HCT116 (cell line): Measurements from ENCODE around the gene ISOC2. TPM values are rescaled to one million over a fixed set of nuclear protein-coding genes. Genes with fewer than 3 reads are reported as not detected.

ENCODE experiments used
- ATAC-seq: fragments of 200-7000 bp; cut with Tn5 transposase; 2 replicates; pipeline ENCODE4 v1.9.1; 2020; ENCODE audit warnings: mild to moderate bottlenecking, moderate library complexity
- BruUV-seq: library from RNA; stranded (reverse); fragments of 400-500 nt; replicated peaks from 2 replicates; lab custom pipeline; 2021; lab: Mats Ljungman, UMichigan
- CTCF ChIA-PET: fragments of 300-600 bp; sonication (Branson Sonifier 250); formaldehyde crosslinking; loops from one replicate; lab custom pipeline; 2021; ENCODE audit warnings: antibody characterized with exemption; lab: Charles Lee
- POLR2A ChIA-PET: fragments of 300-600, 350-600 bp; sonication (Branson Sonifier 250); formaldehyde crosslinking; loops from one replicate; lab custom pipeline; 2021; ENCODE audit warnings: antibody characterized with exemption; lab: Charles Lee
- RAD21 ChIA-PET, 2 experiments: fragments of 300-600 bp; sonication (Branson Sonifier 250); formaldehyde crosslinking; loops; one replicate each; lab custom pipeline; 2023; ENCODE audit warnings: low total read pairs in 2 of 2; ENCODE audit not compliant: uncharacterized antibody in 2 of 2, unreplicated experiment in 2 of 2, low non-redundant PET in 1 of 2; lab: Charles Lee
- DNase-seq: peaks from one replicate; pipeline ENCODE4 v3.0.0-alpha.2; 2010; ENCODE audit warnings: low read depth, low spot score
- H2AFZ ChIP-seq: fragments of 200-600 bp; shearing (Covaris generic), sonication (generic); 2 replicates; pipeline ENCODE4 v1.6.1; 2017; ENCODE audit warnings: low read depth, mixed run types, mixed read lengths, antibody characterized with exemption, low read length; ENCODE audit not compliant: poor library complexity, severe bottlenecking
- H3K27ac ChIP-seq: 2 replicates; pipeline ENCODE4 v1.5.1; 2012; ENCODE audit warnings: low read depth, low read length
- H3K27me3 ChIP-seq: fragments of 200-600 bp; sonication (generic); 2 replicates; pipeline ENCODE4 v1.6.1; 2016; ENCODE audit warnings: mixed run types, low read length, mixed read lengths; ENCODE audit not compliant: insufficient read depth
- H3K36me3 ChIP-seq, 2 experiments: fragments of 200-500 bp in 1 of 2; fragments of 200-600 bp in 1 of 2; sonication (Bioruptor generic) in 1 of 2; sonication (generic) in 1 of 2; 2 replicates each; pipeline versions ENCODE4 v1.5.1 to v1.6.1; 2014 to 2016; ENCODE audit warnings: low read length in 2 of 2, inconsistent platforms in 1 of 2, mixed read lengths in 1 of 2, mixed run types in 1 of 2; ENCODE audit not compliant: insufficient read depth in 2 of 2, control insufficient read depth in 1 of 2
- H3K4me1 ChIP-seq, 2 experiments: fragments of 200-600 bp in 1 of 2; sonication (generic) in 1 of 2; 2 replicates each; pipeline versions ENCODE4 v1.5.1 to v1.6.1; 2012 to 2017; ENCODE audit warnings: low read length in 2 of 2, inconsistent platforms in 1 of 2, mild to moderate bottlenecking in 1 of 2, mixed read lengths in 1 of 2, mixed run types in 1 of 2, moderate library complexity in 1 of 2; ENCODE audit not compliant: insufficient read depth in 2 of 2, control insufficient read depth in 1 of 2
- H3K4me2 ChIP-seq: fragments of 200-600 bp; sonication (generic); 2 replicates; pipeline ENCODE4 v1.6.1; 2017; ENCODE audit warnings: mixed run types, low read length, mixed read lengths
- H3K4me3 ChIP-seq, 2 experiments: fragments of 200-600 bp in 1 of 2; sonication (generic) in 1 of 2; replicated peaks in 1 of 2; 2 replicates each; pipeline ENCODE4 v1.5.1; 2011 to 2016; ENCODE audit warnings: low read length in 2 of 2, control low read depth in 1 of 2, low read depth in 1 of 2, mild to moderate bottlenecking in 1 of 2, mixed read lengths in 1 of 2, mixed run types in 1 of 2
- H3K79me2 ChIP-seq: fragments of 200-600 bp; sonication (generic); 2 replicates; pipeline ENCODE4 v1.6.1; 2017; ENCODE audit warnings: mild to moderate bottlenecking, mixed run types, low read length, moderate library complexity, mixed read lengths; ENCODE audit not compliant: insufficient read depth
- H3K9ac ChIP-seq: fragments of 200-600 bp; sonication (generic); 2 replicates; pipeline ENCODE4 v1.6.1; 2016; ENCODE audit warnings: low read length, mixed read lengths
- H3K9me2 ChIP-seq: fragments of 200-600 bp; sonication (generic), shearing (Covaris generic); 2 replicates; pipeline ENCODE4 v1.6.1; 2017; ENCODE audit warnings: mixed run types, mild to moderate bottlenecking, moderate library complexity; ENCODE audit not compliant: insufficient read depth
- H3K9me3 ChIP-seq, 2 experiments: fragments of 200-500 bp in 1 of 2; fragments of 200-600 bp in 1 of 2; sonication (Bioruptor generic) in 1 of 2; sonication (generic) in 1 of 2; 2 replicates each; pipeline ENCODE4 v1.6.1; 2014 to 2017; ENCODE audit warnings: low read length in 2 of 2, mixed read lengths in 2 of 2, inconsistent platforms in 1 of 2, low read depth in 1 of 2, mild to moderate bottlenecking in 1 of 2, mixed run types in 1 of 2, moderate library complexity in 1 of 2; ENCODE audit not compliant: control insufficient read depth in 1 of 2, insufficient read depth in 1 of 2
- H4K20me1 ChIP-seq: fragments of 200-600 bp; sonication (generic), shearing (Covaris generic); 2 replicates; pipeline ENCODE4 v1.6.1; 2017; ENCODE audit warnings: mixed run types, mild to moderate bottlenecking, moderate library complexity; ENCODE audit not compliant: insufficient read depth
- CBX3 ChIP-seq: IDR thresholded peaks from 2 replicates; pipeline ENCODE4 v1.6.1; 2012; ENCODE audit warnings: low read depth
- CEBPB ChIP-seq: IDR thresholded peaks from 2 replicates; pipeline ENCODE4 v1.6.1; 2012; ENCODE audit warnings: low read depth
- EGR1 ChIP-seq: IDR thresholded peaks from 2 replicates; pipeline ENCODE4 v1.6.1; 2012; ENCODE audit warnings: low read depth
- ELF1 ChIP-seq: IDR thresholded peaks from 2 replicates; pipeline ENCODE4 v1.6.1; 2012; ENCODE audit warnings: low read depth, borderline replicate concordance
- EZH2 ChIP-seq: fragments of 200-600 bp; sonication (generic); IDR thresholded peaks from 2 replicates; pipeline ENCODE4 v1.6.1; 2017; ENCODE audit warnings: antibody characterized with exemption, mixed run types
- EZH2phosphoT487 ChIP-seq: fragments of 200-600 bp; IDR thresholded peaks from 2 replicates; pipeline ENCODE4 v1.6.1; 2018; ENCODE audit warnings: antibody characterized with exemption, borderline replicate concordance
- FOSL1 ChIP-seq: IDR thresholded peaks from 2 replicates; pipeline ENCODE4 v1.6.1; 2012; ENCODE audit warnings: low read depth
- JUND ChIP-seq: IDR thresholded peaks from 2 replicates; pipeline ENCODE4 v1.6.1; 2012
- POLR2A ChIP-seq: IDR thresholded peaks from 2 replicates; pipeline ENCODE4 v1.7.0; 2011; ENCODE audit warnings: borderline replicate concordance; ENCODE audit not compliant: insufficient read depth, insufficient read length; ENCODE audit errors: extremely low read depth
- POLR2AphosphoS5 ChIP-seq: IDR thresholded peaks from 2 replicates; pipeline ENCODE4 v1.6.1; 2011; ENCODE audit warnings: mild to moderate bottlenecking, low read depth, low read length, moderate library complexity
- RAD21 ChIP-seq: IDR thresholded peaks from 2 replicates; pipeline ENCODE4 v1.6.1; 2012; ENCODE audit warnings: low read depth, mild to moderate bottlenecking
- SIN3A ChIP-seq: IDR thresholded peaks from 2 replicates; pipeline ENCODE4 v1.6.1; 2012; ENCODE audit warnings: low read depth
- SP1 ChIP-seq: IDR thresholded peaks from 2 replicates; pipeline ENCODE4 v1.6.1; 2012; ENCODE audit warnings: low read depth
- SRF ChIP-seq: IDR thresholded peaks from 2 replicates; pipeline ENCODE4 v1.6.1; 2012; ENCODE audit warnings: low read depth
- YY1 ChIP-seq: IDR thresholded peaks from 2 replicates; pipeline ENCODE4 v1.6.1; 2011; ENCODE audit warnings: low read length, low read depth, moderate library complexity, mild to moderate bottlenecking; ENCODE audit not compliant: insufficient replicate concordance; ENCODE audit errors: extremely low read depth
- ZBTB33 ChIP-seq: IDR thresholded peaks from 2 replicates; pipeline ENCODE4 v1.6.1; 2011; ENCODE audit warnings: mild to moderate bottlenecking, low read length, moderate library complexity; ENCODE audit not compliant: insufficient replicate concordance; ENCODE audit errors: extremely low read depth
- ZFX ChIP-seq: fragments of 450-650 bp; IDR thresholded peaks from 2 replicates; pipeline ENCODE4 v1.6.1; 2017
- ZNF274 ChIP-seq: fragments of 200-500 bp; sonication (Bioruptor generic); IDR thresholded peaks from 2 replicates; pipeline ENCODE4 v1.6.1; 2014; ENCODE audit warnings: mild to moderate bottlenecking, low read depth, low read length, inconsistent platforms
- intact Hi-C: fragments of 100-400 bp; cut with micrococcal nuclease; formaldehyde crosslinking; loops from 2 replicates; pipeline ENCODE4 v1.10.0; 2022
- total RNA-seq: library from RNA; stranded (reverse); gene quantifications from one replicate; pipeline ENCODE4 v1.2.1, GENCODE V29; 2021; ENCODE audit not compliant: unreplicated experiment

ISOC2 gene
- total RNA-seq, 1 experiment from 2014 or later = 56.8 TPM

- ChIA-PET POLR2A (no interaction called here), CTCF (interaction anchor here (1.9 to 2.3 kb wide), 2 partner anchors 28 to 38 kb away, joined by 10 to 15 read pairs; partner anchors contain the start of gene ZNF628), RAD21 (no interaction called here)
- intact Hi-C loops = no loop called here
- Histone ChIP-seq H3K79me2 (no peaks in the 10 kb centered on the region), H3K9me2 (no peaks in the 10 kb centered on the region), H3K4me2 (no peak overlapping the region), H3K9ac (no peak overlapping the region), H3K4me3 (no peak overlapping the region), H3K9me3 (no peaks in the 10 kb centered on the region), H2AFZ (no peak overlapping the region), H3K36me3 (no peaks in the 10 kb centered on the region), H3K4me1 (peaks cover 0 to 4% of the 10 kb centered on the region in 2 experiments; a peak in 1 of 4 replicates), H3K27ac (no peak overlapping the region), H4K20me1 (no peaks in the 10 kb centered on the region), H3K27me3 (no peaks in the 10 kb centered on the region)
- no TSS peak for BruUV-seq
- DNase-seq = no peak
- no peak for ATAC-seq
- TF ChIP-seq ZNF274 (no peak), CEBPB (no peak), SP1 (no peak), EGR1 (no peak), CBX3 (no peak), FOSL1 (no peak), RAD21 (no peak), SIN3A (no peak), EZH2phosphoT487 (no peak)
Measured at GRCh38 chr19:55504981-55505380, 43.5 kb upstream of the ISOC2 start.

- no TSS peak for BruUV-seq
- Histone ChIP-seq H3K27me3 (no peaks in the 10 kb centered on the region), H4K20me1 (no peaks in the 10 kb centered on the region), H3K79me2 (no peaks in the 10 kb centered on the region), H3K4me1 (peaks cover 0 to 4% of the 10 kb centered on the region in 2 experiments; a peak in 1 of 4 replicates), H3K9me3 (no peaks in the 10 kb centered on the region), H3K36me3 (no peaks in the 10 kb centered on the region), H3K9ac (no peak overlapping the region), H3K4me2 (peak overlapping the region; percentile 34; the same call in 1 of the 2 replicates), H3K9me2 (no peaks in the 10 kb centered on the region), H3K27ac (no peak overlapping the region)
- POLR2A ChIA-PET = interaction anchor here (1.1 to 1.2 kb wide), 2 partner anchors 28 to 96 kb away, joined by 5 to 6 read pairs; partner anchors contain the start of genes UBE2S and ZNF628
- RAD21 ChIA-PET = interaction anchor here (0.7 to 1.2 kb wide), 5 partner anchors 36 to 363 kb away, joined by 3 to 4 read pairs (median 3); partner anchors contain the start of gene ISOC2 (in 1 of the 2)
- intact Hi-C loops = no loop called here
- DNase-seq (no peak), ATAC-seq (no peak)
- CTCF ChIA-PET = interaction anchor here (0.6 to 2.3 kb wide), 23 partner anchors 8 to 623 kb away, joined by 3 to 15 read pairs (median 4); partner anchors contain the start of genes FIZ1, ISOC2, NAT14 and ZNF524
- TF ChIP-seq SP1 = no peak
- no peak for TF ChIP-seq ELF1
- TF ChIP-seq JUND = no peak
- TF ChIP-seq POLR2A = no peak
- no peak for TF ChIP-seq FOSL1
- TF ChIP-seq ZBTB33 = no peak
- no peak for TF ChIP-seq RAD21
- no peak for TF ChIP-seq YY1
- no peak for TF ChIP-seq ZFX
- TF ChIP-seq EZH2 = no peak
- no peak for TF ChIP-seq CBX3
- no peak for TF ChIP-seq SRF
- TF ChIP-seq EZH2phosphoT487 = no peak
- no peak for TF ChIP-seq ZNF274
- no peak for TF ChIP-seq POLR2AphosphoS5
- TF ChIP-seq, all 23 proteins: peak for 0
- no peak overlapping the region for H2AFZ ChIP-seq
- H3K4me3 ChIP-seq = no peak overlapping the region
Measured at GRCh38 chr19:55504252-55504603, 42.8 kb upstream of the ISOC2 start.
